DND-41 (cell line): ENCODE results near the gene FFAR2.

ENCODE experiments used
- ATAC-seq: fragments of 200-7000 bp; cut with Tn5 transposase; 3 replicates; pipeline ENCODE4 v1.9.1; 2021; ENCODE audit warnings: low read depth; ENCODE audit not compliant: insufficient read depth
- DNase-seq: peaks from one replicate; pipeline ENCODE4 v3.0.0-alpha.2; 2020
- H2AFZ ChIP-seq: 2 replicates; pipeline ENCODE4 v1.6.0; 2012; ENCODE audit warnings: low read depth, low read length
- H3K27ac ChIP-seq: 2 replicates; pipeline ENCODE4 v1.5.1; 2012; ENCODE audit warnings: low read length, inconsistent platforms
- H3K27me3 ChIP-seq: fragments of 200-600 bp; sonication (generic); 2 replicates; pipeline ENCODE4 v1.6.0; 2012; ENCODE audit warnings: low read length, mild to moderate bottlenecking, inconsistent platforms; ENCODE audit not compliant: insufficient read depth, poor library complexity
- H3K36me3 ChIP-seq: 2 replicates; pipeline ENCODE4 v1.5.1; 2012; ENCODE audit warnings: low read length, inconsistent platforms; ENCODE audit not compliant: insufficient read depth
- H3K4me1 ChIP-seq: 2 replicates; pipeline ENCODE4 v1.5.1; 2012; ENCODE audit warnings: mild to moderate bottlenecking, low read length; ENCODE audit not compliant: insufficient read depth
- H3K4me2 ChIP-seq: 2 replicates; pipeline ENCODE4 v1.6.0; 2012; ENCODE audit warnings: mild to moderate bottlenecking, moderate library complexity, low read length, inconsistent platforms; ENCODE audit not compliant: insufficient read depth
- H3K4me3 ChIP-seq, 2 experiments: fragments of 200-600 bp in 1 of 2; shearing (Covaris generic) in 1 of 2; 2 replicates each; pipeline ENCODE4 v1.5.1; 2012 to 2016; ENCODE audit warnings: inconsistent platforms in 2 of 2, low read length in 2 of 2, mild to moderate bottlenecking in 2 of 2, low read depth in 1 of 2, moderate library complexity in 1 of 2
- H3K79me2 ChIP-seq: 2 replicates; pipeline ENCODE4 v1.6.0; 2012; ENCODE audit warnings: low read length, inconsistent platforms; ENCODE audit not compliant: insufficient read depth
- H3K9ac ChIP-seq: 2 replicates; pipeline ENCODE4 v1.6.0; 2012; ENCODE audit warnings: low read depth, mild to moderate bottlenecking, inconsistent platforms, low read length, moderate library complexity
- H3K9me3 ChIP-seq: 2 replicates; pipeline ENCODE4 v1.5.1; 2012; ENCODE audit warnings: low read length, moderate library complexity, mild to moderate bottlenecking, inconsistent platforms; ENCODE audit not compliant: insufficient read depth, severe bottlenecking
- H4K20me1 ChIP-seq: 2 replicates; pipeline ENCODE4 v1.6.0; 2012; ENCODE audit warnings: low read length; ENCODE audit not compliant: insufficient read depth
- CTCF ChIP-seq: IDR thresholded peaks from 2 replicates; pipeline ENCODE4 v1.5.1; 2012; ENCODE audit warnings: borderline replicate concordance, low read length, moderate library complexity, mild to moderate bottlenecking; ENCODE audit not compliant: poor library complexity, severe bottlenecking; ENCODE audit errors: extremely low read depth
- EZH2 ChIP-seq: IDR thresholded peaks from 3 replicates; pipeline ENCODE4 v1.6.1; 2012; ENCODE audit warnings: borderline replicate concordance, low read depth, mild to moderate bottlenecking, moderate library complexity, low read length, inconsistent platforms; ENCODE audit not compliant: severe bottlenecking

FFAR2 gene

GRCh38 chr19:35438527-35438926 lies 9.5 kb upstream of the FFAR2 start:
- H2AFZ ChIP-seq = no peak overlapping the region
- ATAC-seq = no peak
- H4K20me1 ChIP-seq = no peaks in the 10 kb centered on the region

GRCh38 chr19:35439921-35440320 lies 8.1 kb upstream of the FFAR2 start:
- H3K9me3 ChIP-seq = no peaks in the 10 kb centered on the region
- H3K27me3 ChIP-seq = peaks cover 3% of the 10 kb centered on the region
- no peaks in the 10 kb centered on the region for H3K4me1 ChIP-seq
- DNase-seq (no peak), ATAC-seq (no peak)
- no peak overlapping the region for H3K4me3 ChIP-seq
- H4K20me1 ChIP-seq = no peaks in the 10 kb centered on the region
- H3K79me2 ChIP-seq = no peaks in the 10 kb centered on the region
- H3K4me2 ChIP-seq = no peak overlapping the region
- H3K27ac ChIP-seq = no peak overlapping the region
- H2AFZ ChIP-seq = no peak overlapping the region
- H3K36me3 ChIP-seq = no peaks in the 10 kb centered on the region
- TF ChIP-seq CTCF = no peak
- TF ChIP-seq EZH2 = no peak
- no peak overlapping the region for H3K9ac ChIP-seq

More at GRCh38 chr19:35438527-35438926, 9.5 kb upstream of the FFAR2 start:
- DNase-seq = no peak
- no peak overlapping the region for H3K4me2 ChIP-seq
- H3K27me3 ChIP-seq = peaks cover 3% of the 10 kb centered on the region
- no peaks in the 10 kb centered on the region for H3K4me1 ChIP-seq
- H3K9me3 ChIP-seq = no peaks in the 10 kb centered on the region
- no peak overlapping the region for H3K4me3 ChIP-seq
- TF ChIP-seq CTCF (no peak), EZH2 (no peak)
- no peak overlapping the region for H3K9ac ChIP-seq
- no peak overlapping the region for H3K27ac ChIP-seq
- no peaks in the 10 kb centered on the region for H3K36me3 ChIP-seq
- no peaks in the 10 kb centered on the region for H3K79me2 ChIP-seq

GRCh38 chr19:35442091-35442490 lies 6.0 kb upstream of the FFAR2 start:
- DNase-seq = no peak

More at GRCh38 chr19:35442091-35442490, 6.0 kb upstream of the FFAR2 start:
- Histone ChIP-seq H3K27ac (no peak overlapping the region), H3K36me3 (no peaks in the 10 kb centered on the region), H4K20me1 (no peaks in the 10 kb centered on the region), H3K9me3 (no peaks in the 10 kb centered on the region), H3K4me1 (no peaks in the 10 kb centered on the region), H3K9ac (no peak overlapping the region), H3K4me3 (no peak overlapping the region), H3K79me2 (no peaks in the 10 kb centered on the region), H3K27me3 (peaks cover 5% of the 10 kb centered on the region), H2AFZ (no peak overlapping the region), H3K4me2 (no peak overlapping the region)
- TF ChIP-seq CTCF (no peak), EZH2 (no peak)
- no peak for ATAC-seq
